HL-60 (cell line): ENCODE results near the gene IMPA2.

Source experiments
- DNase-seq, 2 experiments: peaks; one replicate each; pipeline ENCODE4 v3.0.0-alpha.2; 2010 to 2020; ENCODE audit warnings: low read depth in 1 of 2, low spot score in 1 of 2
- H3K27ac ChIP-seq: fragments of 250-450 bp; sonication (Bioruptor Pico); replicated peaks from 2 replicates; pipeline ENCODE4 v1.5.1; 2020; ENCODE audit warnings: mild to moderate bottlenecking, moderate library complexity
- H3K27me3 ChIP-seq: fragments of 250-450 bp; sonication (Bioruptor Pico); 2 replicates; pipeline ENCODE4 v1.5.1; 2021; ENCODE audit warnings: mild to moderate bottlenecking, moderate library complexity; ENCODE audit not compliant: insufficient read depth, poor library complexity, severe bottlenecking
- H3K4me3 ChIP-seq: replicated peaks from 2 replicates; pipeline ENCODE4 v1.5.1; 2011; ENCODE audit warnings: mild to moderate bottlenecking, control low read depth, low read length; ENCODE audit not compliant: insufficient read depth
- GABPA ChIP-seq: IDR thresholded peaks from 2 replicates; pipeline ENCODE4 v1.6.1; 2012; ENCODE audit warnings: low read depth
- POLR2AphosphoS5 ChIP-seq: IDR thresholded peaks from 2 replicates; pipeline ENCODE4 v1.6.1; 2012; ENCODE audit warnings: low read depth
- SPI1 ChIP-seq: IDR thresholded peaks from 2 replicates; pipeline ENCODE4 v1.6.1; 2012; ENCODE audit warnings: low read depth, mild to moderate bottlenecking, borderline replicate concordance
- TF ChIP-seq, protein P1 (sequence below): IDR thresholded peaks from one replicate; pipeline ENCODE4 v1.5.1; 2011; ENCODE audit warnings: low read length, control low read depth, inconsistent platforms; ENCODE audit not compliant: insufficient read depth
- TF ChIP-seq, protein P2 (sequence below): IDR thresholded peaks from 2 replicates; pipeline ENCODE4 v1.6.1; 2012; ENCODE audit warnings: low read depth; ENCODE audit not compliant: insufficient replicate concordance

Gene IMPA2

GRCh38 chr18:11953113-11953512 is 28.2 kb upstream of the IMPA2 start:
- TF ChIP-seq, protein P1, sequence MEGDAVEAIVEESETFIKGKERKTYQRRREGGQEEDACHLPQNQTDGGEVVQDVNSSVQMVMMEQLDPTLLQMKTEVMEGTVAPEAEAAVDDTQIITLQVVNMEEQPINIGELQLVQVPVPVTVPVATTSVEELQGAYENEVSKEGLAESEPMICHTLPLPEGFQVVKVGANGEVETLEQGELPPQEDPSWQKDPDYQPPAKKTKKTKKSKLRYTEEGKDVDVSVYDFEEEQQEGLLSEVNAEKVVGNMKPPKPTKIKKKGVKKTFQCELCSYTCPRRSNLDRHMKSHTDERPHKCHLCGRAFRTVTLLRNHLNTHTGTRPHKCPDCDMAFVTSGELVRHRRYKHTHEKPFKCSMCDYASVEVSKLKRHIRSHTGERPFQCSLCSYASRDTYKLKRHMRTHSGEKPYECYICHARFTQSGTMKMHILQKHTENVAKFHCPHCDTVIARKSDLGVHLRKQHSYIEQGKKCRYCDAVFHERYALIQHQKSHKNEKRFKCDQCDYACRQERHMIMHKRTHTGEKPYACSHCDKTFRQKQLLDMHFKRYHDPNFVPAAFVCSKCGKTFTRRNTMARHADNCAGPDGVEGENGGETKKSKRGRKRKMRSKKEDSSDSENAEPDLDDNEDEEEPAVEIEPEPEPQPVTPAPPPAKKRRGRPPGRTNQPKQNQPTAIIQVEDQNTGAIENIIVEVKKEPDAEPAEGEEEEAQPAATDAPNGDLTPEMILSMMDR: no peak
- TF ChIP-seq, protein P2, sequence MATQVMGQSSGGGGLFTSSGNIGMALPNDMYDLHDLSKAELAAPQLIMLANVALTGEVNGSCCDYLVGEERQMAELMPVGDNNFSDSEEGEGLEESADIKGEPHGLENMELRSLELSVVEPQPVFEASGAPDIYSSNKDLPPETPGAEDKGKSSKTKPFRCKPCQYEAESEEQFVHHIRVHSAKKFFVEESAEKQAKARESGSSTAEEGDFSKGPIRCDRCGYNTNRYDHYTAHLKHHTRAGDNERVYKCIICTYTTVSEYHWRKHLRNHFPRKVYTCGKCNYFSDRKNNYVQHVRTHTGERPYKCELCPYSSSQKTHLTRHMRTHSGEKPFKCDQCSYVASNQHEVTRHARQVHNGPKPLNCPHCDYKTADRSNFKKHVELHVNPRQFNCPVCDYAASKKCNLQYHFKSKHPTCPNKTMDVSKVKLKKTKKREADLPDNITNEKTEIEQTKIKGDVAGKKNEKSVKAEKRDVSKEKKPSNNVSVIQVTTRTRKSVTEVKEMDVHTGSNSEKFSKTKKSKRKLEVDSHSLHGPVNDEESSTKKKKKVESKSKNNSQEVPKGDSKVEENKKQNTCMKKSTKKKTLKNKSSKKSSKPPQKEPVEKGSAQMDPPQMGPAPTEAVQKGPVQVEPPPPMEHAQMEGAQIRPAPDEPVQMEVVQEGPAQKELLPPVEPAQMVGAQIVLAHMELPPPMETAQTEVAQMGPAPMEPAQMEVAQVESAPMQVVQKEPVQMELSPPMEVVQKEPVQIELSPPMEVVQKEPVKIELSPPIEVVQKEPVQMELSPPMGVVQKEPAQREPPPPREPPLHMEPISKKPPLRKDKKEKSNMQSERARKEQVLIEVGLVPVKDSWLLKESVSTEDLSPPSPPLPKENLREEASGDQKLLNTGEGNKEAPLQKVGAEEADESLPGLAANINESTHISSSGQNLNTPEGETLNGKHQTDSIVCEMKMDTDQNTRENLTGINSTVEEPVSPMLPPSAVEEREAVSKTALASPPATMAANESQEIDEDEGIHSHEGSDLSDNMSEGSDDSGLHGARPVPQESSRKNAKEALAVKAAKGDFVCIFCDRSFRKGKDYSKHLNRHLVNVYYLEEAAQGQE: no peak
- TF ChIP-seq SPI1 (no peak), POLR2AphosphoS5 (no peak), GABPA (no peak)
- Histone ChIP-seq H3K27ac (no peak overlapping the region), H3K27me3 (no peaks in the 10 kb centered on the region), H3K4me3 (no peak overlapping the region)
- DNase-seq: no peak

GRCh38 chr18:11955239-11956029 is 25.9 kb upstream of the IMPA2 start:
- TF ChIP-seq, protein P1: no peak
- TF ChIP-seq GABPA (no peak), SPI1 (no peak), POLR2AphosphoS5 (no peak)
- TF ChIP-seq, protein P2: no peak
- Histone ChIP-seq H3K4me3 (no peak overlapping the region), H3K27me3 (no peaks in the 10 kb centered on the region), H3K27ac (peak overlapping the region; percentile 30)
- peak; percentile 57 to 64 for DNase-seq

GRCh38 chr18:11956371-11957308 is 24.7 kb upstream of the IMPA2 start:
- H3K27me3 ChIP-seq: no peaks in the 10 kb centered on the region
- H3K27ac ChIP-seq: no peak overlapping the region
- DNase-seq: no peak
- no peak overlapping the region for H3K4me3 ChIP-seq
- TF ChIP-seq GABPA (no peak), POLR2AphosphoS5 (no peak), SPI1 (no peak)
- TF ChIP-seq, protein P1: no peak
- TF ChIP-seq, protein P2: no peak
